Measurements from ENCODE around the gene TRIP12.
"Not testable (repeated sequence)": the region's sequence is repeated elsewhere in the genome, so short reads cannot be mapped to it uniquely, and the experiment has no call there.

Gene TRIP12

DNA sequence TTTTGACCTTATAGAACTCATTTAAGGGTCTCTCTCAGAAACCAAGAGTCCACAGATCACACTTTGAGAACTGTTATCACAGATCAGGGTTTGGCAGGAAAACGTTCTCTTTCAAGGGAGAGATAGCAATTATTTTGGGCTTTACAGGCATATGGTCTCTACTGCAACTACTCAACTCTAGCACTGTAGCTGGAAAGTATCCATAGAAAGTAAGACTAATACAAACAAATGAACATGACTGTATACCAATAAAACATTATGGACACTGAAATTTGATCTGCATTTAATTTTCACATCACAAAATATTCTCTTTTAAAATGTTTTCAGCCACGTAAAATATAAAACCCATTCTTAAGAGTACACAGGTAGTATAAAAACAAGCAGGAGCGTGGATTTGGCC is 100.5 kb downstream of the TRIP12 start:
- DNase-seq: no peak

DNA sequence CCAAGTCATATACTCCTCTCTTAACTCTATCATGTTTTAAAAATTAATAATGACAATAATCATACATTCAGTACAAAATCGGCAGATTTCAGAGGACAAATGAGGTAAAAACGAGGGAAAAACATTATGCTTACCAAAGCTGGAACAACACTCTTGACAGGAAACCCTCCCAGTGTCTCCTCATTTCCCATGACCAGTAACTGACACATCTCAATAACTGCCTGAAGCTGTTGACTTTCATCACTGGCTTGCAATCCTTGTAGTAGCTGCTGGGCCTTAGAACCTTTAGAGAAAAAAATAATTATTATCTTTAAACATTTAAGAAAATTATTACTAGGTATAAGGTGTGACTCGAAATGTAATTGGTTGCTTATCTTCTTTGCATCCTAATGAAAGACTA is 103.6 kb downstream of the TRIP12 start:
- no peak for DNase-seq

DNA sequence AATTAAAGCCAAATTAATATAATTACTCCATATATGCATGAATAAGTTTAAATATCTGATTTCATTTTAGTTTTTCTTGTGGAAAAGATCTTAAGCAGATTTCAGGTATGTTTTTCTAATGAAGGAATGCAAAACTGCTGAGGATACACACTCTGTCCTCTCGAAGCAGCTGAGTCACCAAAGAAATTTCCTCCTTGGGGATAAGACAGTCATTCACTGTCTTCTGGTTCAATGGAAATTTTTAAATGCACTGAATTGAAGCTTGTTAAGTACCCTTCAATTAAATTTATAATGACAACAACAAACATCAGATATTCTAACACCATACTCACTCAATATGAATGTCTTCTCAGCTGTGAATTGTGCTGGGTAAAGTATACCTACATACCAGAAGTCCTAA is 106.0 kb downstream of the TRIP12 start:
- no peak for DNase-seq

DNA sequence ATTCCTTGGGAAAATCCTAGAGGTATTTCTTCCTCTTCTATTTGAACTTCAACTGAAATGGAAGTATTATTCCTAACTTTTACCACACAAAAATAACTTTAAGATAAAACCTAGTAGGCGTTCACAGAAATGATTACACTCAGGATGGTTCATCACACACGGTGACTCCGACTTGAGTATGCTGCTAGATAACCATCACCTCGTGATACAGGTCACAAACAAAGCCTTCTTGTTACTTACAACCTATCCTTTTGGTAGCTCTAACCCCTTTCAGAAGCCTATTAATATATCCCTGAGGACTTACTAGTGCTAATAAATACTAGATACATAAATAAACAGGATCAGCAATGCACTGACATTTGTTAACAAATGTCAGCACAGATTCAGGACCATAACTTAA is 106.5 kb downstream of the TRIP12 start:
- DNase-seq: no peak

DNA sequence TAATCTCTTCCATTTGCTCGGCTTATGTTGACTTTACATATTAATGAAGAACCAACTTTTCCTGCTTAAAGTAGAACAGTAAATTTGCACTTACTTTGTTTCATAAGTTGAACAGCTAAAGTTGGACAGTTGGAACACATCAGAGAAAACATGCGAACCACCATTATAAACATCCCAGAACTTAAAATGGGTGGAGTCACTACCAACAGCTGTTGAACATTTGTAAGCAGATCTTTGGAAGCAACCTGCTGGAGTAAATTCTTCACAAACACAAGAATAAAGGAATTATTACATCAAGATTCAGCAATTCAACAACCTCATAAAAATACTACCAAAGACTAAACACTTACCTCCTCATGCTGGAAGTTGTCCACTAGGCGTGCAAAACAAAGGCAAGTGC is 111.0 kb downstream of the TRIP12 start:
- DNase-seq: no peak

DNA sequence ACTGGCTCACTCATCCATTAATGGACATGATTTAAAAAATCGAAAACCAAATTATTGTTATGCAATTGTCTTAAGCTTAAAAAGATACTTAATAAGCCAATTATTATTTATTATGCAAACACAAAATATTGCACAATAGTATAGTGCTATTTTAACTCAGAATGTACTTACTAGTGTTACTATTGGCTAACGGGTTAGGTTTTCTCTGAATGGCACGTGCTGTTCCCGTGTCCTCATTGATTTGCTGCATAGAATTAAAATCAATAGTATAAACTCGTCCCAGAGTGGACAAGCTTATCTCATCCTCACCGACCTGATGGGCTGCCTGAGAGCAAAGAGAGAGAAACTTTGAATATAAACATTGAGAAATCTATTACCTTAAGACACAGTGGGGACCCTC is 116.2 kb downstream of the TRIP12 start:
- no peak for DNase-seq

DNA sequence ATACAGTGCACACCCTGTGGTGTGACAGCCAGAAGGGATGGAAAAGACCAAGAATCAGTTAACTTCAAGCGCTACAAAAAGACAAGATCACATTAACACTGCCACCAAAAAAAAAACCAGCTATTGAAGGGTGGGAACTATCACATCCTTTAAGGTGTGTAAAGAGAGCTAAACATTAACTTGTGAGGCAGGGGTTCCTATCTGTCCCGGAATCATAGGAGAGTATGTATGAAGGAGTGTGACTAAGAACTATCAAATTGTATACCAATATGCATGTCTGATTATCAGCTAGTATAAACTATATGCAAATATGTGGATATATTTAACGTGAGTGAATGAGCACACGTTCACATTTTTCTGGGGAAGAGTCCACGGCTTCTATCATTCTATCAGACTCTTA is 119.0 kb downstream of the TRIP12 start:
- no peak for DNase-seq

DNA sequence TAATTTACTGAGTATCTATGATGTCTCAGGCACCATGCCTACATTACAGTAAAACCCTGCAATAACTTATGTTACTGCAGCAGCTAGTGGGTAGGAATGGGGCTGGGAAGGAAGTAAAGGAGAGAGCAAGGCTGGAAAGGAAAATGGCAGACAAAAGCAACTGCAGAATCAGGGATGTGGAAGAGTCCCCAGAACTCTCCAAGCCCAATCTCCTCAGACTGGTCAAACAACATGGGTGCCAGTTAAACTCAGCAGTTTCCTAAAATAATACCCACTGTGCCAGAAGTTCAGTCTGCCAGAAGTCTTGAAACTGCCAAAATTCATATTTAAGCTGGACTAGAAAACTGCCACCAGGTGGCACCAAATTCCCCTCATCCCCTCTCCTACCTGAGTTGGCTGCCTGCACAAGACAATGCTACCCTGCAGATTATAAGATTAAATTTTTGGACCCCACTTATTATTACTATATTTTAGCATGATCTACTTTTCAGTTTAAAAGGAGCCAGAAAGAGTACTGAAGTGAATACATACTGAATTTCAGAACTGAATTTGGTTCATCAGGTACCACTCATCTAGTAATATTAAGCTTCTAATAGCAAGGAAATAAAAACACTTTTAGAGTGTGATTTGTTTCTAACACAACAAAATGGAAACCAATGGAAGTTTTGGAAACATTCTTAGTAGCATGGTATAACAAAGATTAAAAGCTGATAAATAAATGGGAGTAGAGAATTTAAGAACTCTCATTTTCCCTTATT is 120.6 kb downstream of the TRIP12 start:
- DNase-seq: no peak

DNA sequence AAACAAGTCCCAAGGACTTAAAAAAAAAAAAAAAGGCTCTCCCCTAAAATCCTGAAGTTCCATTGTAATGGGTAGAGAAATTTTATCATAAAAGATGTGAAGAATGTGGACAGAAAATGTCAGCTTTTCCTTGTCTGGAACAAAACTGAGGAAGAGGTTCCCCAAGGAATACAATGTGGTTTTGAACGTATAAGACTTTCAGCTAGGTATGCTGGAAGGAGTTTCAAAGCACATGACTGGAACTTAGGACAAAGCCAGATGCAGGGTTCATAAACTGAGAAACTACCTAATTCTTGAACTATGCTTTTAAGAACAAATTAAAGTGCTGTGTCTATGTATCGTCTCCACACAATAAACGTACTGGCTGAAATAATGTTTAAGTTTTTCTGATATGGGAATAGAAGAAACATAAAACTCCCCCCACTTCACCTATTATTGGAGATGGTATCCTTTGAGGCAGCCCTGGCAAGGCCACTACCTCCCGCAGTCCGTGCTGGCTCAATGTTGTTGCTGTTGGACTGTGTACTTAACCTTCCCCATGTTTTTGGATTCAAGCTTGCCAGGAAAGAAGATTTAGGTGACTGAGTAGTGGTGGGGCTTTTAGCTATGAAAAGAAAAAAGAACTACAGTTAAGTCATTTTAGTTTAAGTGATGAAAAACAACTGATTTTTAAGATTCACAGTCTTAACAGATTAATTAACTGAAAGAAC is 123.2 kb downstream of the TRIP12 start:
- no peak for DNase-seq

DNA sequence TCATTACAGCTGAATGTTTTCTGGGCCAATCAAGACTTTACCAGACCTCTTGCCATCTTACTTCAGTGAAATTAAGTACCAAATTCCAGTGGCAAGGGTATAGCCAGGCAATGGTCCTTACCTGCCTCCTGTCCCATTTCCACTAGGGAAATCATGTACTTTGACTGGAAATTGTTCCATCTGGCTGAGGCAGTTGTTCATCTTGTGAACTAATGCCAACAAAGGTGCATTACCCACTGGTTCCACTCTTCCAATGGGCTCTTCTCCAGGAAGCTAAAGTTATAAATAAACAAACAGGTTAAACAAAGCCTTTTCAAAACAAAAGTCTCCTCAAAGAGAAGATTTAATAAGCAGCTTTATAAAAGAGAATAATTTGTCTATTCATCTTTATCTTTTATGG is 126.8 kb downstream of the TRIP12 start:
- no peak for DNase-seq

DNA sequence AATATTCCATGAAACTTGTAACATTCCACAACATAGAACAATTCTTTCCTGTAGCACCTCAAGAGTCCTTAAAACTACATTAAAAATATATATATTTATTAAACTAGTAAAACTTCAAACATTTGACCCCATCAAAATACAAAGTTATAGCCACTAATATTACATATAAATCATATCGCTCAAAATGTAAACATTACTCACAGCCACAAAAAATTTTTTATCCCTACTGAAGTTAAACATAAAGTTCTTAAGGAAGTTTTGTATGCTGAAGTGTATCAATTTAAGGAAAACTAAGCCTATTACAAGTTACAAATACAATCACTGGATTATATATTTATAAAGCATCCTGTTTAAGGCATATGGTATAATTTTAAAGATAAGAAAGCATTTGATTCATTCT is 127.2 kb downstream of the TRIP12 start:
- no peak for DNase-seq

DNA sequence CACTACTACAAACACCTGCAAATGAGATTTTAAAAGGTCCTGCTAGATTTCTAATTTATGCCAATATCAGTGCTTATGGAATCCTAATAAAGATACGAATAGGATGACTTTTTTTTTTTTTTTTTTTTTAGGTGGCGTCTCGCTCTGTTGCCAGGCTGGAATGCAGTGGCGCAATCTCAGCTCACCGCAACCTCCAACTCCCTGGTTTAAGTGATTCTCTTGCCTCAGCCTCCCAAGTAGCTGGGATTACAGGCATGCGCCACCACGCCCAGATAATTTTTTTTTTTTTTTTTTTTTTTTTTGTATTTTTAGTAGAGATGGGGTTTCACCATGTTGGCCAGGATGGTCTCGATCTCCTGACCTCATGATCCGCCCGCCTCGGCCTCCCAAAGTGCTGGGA is 135.5 kb downstream of the TRIP12 start:
- DNase-seq: not testable (repeated sequence)

DNA sequence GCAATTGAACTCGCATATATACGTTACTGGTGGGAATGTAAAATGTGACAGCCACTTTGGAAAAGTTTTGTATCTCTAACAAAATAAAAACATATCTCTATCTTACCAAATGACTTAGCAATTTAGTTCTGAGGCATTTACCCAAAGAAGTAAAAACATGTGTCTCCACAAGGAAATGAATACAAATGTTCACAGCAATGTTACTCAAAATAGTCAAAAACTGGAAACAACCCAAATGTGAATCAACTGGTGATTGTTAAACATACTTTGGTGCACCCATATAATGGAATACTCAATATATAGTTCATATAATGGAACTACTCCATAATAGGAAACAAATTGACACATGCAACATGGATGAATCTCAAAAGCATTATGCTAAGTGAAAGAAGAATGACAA is 137.0 kb downstream of the TRIP12 start:
- no peak for DNase-seq

DNA sequence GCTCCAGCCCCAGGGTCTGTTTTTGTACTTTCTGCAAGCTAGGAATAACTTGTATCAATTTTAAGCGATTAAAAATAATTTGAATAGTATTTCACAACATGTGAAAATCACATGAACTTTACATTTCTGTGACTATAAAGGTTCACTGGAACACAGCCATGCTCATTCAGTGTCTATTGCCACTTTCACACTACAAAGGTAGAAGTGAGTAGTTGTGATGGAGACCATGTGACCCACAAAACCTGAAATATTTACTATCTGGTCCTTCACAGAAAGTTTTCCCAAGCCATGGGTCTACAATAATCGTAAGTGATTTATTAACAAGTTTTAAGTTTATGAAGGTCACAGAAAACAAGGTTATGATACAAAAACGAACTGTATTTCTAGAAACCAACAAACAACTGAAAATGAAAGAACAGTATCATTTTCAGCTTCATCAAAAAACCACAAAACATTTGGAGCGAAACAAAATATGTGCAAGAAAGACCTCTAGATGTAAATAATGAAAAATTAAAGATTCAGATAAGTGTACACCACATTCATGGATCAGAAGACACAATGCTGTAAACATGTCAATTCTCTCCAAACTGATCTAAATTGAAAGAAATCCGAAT is 138.6 kb downstream of the TRIP12 start:
- DNase-seq: no peak

DNA sequence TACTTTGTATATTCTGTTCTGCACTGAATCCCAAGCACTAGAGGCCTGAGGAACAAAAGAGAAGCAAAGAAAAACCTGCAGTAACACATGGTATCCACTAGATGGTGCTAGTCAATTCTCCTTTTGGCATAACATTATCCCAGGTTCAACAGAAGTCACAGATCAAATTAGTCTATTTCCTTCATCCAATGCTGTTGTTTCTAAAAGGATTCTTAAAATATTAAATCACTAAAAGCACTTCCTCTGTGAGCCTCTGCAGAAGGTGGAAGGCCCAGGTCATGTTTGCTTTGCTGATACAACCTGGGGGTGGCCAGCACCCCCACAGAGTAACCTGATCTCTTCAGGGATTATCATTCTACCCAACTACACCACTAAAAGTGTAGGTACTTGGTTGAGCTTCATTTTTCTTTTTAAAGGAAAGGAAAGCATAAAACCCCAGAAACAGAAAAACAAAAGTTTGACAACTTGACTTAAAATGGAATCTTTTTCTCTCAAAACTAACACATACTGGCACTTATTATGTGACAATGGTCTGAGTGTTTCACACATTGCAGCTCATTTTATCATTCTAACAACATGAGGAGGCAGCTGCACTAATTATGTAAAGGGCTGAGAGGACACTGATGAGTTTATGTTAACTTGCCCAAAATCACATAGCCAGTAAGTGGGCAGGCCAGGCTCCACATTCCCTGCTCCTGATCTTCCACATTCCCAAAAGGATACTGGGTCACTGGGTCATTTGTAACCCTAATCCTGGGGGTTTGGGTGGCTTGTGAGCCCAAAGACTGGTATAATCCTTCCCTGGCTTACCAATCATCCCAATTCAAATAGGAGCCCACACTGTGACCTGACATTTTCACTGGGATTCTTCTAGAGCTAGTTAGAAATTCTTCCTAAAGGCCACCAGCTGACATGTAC is 140.7 kb downstream of the TRIP12 start:
- DNase-seq: no peak

DNA sequence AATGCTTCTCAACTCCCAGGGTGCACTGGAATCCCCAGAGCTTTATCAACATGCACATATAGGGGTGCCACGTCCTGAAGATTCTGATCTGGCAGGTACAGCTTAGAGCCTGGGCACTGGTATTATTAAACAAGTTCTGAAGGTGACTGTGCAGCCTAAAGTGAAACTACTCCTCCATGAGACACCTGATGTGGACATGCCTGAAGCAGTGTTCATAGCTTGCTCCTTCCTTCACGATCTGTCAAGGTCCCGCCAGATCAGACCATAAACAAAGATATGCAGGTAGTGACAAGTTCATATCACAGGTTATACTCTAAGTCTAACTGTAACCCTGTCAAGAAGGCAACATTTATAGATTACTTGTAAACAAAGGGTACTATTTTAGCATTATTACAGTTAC is 142.2 kb downstream of the TRIP12 start:
- DNase-seq: no peak

DNA sequence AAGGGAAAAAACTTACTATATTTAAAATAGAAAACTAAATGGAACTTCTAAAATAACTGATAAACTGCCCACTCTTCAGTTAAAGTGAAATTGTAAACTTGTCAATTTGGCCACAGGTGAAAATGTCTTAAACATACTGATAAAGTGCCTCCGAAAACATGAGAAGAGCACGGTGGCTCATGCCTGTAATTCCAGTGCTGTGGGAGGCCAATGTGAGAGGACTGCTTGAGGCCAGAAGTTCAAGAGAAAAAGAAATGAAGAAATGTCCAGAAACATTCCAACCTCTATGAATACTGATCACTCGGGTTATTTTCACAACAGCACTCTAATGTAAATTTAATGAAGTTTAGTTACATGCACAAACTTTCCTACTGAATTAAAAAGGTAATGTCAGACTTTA is 144.1 kb downstream of the TRIP12 start:
- no peak for DNase-seq

DNA sequence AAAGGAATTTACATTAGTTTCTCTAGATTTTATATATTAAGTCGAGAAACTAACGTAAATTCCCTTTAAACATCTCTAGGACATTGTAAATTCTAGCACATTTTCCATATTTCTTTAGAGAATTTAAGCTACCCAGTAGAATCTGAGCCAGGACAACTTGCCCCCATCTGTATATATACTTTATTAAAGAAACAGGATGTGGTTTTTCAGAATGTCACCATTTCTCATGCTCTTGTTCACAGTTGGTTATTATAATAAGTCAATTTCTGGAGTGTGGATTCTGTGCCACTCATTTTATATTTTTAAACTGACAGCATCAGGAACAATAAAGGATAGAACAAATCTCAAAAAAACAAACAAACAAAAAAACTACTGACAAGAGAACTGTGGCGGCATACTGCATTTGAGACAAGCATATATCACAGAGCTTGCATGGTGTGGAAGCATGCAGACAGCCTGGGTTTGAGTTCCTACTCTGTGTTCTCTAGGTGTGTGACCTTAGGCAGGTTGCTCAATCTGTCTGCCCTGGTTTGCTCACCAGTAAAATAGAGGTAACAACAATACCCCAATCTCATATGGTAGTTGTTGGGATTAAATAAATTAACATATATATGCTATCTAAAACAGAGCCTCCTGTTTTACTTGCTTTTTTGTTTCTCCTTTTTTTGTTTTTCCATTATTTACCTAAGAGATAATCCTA is 146.0 kb downstream of the TRIP12 start:
- no peak for DNase-seq

DNA sequence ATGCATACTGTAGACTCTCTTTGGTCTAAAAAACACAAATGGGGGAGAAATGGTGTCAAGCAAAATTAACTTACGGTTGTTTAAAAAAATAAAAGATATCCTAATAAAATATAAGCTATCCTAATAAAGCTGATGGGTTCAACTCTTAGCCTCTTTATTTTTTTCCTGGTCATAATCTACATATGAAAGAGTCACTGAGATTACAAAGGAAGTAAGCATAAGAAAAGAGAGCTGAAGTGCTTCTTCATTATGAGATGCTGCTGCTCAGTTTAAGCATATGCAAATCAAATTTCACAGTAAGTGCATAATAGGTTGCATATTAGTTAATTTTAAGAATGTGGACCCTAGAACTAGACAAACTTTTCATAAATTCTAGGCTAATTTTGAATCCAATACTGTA is 147.6 kb downstream of the TRIP12 start:
- no peak for DNase-seq

DNA sequence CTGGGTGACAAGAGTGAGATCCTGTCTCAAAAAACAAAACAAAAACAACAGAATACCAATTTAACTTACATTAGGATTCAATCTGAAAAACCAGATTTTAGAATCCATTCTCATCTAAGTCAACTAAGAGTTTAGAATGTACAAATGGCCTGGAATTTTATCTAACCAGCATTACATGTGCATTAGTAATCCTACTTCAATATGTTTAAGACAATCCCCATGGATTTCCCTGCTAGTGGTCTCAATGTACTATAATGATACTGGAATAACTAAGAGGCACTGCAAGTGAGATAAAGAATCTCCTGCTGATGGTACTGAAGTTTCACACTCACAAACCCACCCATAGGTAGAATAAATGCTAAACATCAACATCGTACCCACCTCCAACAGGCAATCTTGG is 153.6 kb downstream of the TRIP12 start:
- no peak for DNase-seq

DNA sequence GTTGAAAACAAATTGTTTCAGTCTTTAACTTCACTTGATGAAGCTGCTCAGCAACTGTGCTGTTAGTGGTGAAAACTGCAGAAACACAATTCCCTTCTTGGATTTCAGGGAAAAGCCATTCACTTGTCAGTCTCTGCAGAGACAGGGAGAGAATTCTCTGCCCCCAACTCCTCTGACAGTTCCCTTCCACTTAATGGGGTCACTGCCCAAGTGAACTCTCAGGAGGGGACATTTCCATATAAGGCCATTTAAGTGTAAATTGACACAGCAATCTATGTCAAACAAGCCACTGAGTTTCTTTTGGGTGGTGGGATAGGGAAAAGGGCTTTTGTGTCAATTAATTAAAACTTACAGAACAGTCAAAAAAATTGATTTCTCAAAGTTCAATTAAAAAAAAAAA is 156.1 kb downstream of the TRIP12 start:
- DNase-seq: no peak

DNA sequence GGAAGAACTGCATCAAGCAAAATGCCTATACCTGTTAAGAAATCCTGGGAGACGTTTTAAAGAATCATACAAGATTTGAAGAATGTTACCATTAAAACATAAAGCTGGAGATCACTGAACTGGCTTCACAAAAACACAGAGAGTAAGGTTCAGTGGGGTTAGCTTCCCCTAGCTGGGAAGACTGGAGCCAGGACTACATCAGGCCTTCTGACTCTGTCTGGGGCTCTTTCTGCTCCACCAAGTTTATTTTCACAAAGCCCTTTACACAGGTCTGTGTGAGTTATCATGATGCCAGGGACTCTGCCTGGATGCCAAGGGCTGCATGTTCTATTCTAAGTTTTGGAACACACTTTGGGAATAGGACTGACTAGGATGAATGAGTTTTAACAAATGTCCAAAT is 160.1 kb downstream of the TRIP12 start:
- no peak for DNase-seq

DNA sequence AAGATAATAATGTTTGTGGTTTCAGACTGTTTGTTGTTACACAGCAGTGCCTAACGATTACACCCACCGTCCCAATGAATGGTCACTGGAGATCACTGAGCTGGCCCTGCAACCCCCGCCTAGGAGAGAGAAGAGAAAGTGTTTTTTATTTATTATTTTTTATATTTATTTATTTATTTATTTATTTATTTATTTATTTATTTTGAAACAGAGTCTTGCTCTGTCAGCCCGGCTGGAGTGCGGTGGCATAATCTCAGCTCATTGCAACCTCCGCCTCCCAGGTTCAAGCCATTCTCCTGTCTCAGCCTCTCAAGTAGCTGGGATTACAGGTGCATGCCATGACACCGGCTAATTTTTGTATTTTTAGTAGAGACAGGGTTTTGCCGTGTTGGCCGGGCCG is 164.3 kb downstream of the TRIP12 start:
- DNase-seq: not testable (repeated sequence)

All from GOT3 (cell line).